GM10266 (cell line): ENCODE data around the gene CSRNP3.

ENCODE experiments used
- DNase-seq: peaks from one replicate; pipeline ENCODE4 v3.0.0; 2012; ENCODE audit errors: extremely low spot score
- CTCF ChIP-seq: IDR thresholded peaks from 2 replicates; pipeline ENCODE4 v1.5.1; 2012; ENCODE audit warnings: mild to moderate bottlenecking, low read depth; ENCODE audit not compliant: control insufficient read depth, insufficient read depth; ENCODE audit errors: missing control alignments

CSRNP3 gene

GRCh38 chr2:165450156-165450555 lies 19.3 kb upstream of the CSRNP3 start:
- no peak for DNase-seq
- no peak for TF ChIP-seq CTCF

DNA sequence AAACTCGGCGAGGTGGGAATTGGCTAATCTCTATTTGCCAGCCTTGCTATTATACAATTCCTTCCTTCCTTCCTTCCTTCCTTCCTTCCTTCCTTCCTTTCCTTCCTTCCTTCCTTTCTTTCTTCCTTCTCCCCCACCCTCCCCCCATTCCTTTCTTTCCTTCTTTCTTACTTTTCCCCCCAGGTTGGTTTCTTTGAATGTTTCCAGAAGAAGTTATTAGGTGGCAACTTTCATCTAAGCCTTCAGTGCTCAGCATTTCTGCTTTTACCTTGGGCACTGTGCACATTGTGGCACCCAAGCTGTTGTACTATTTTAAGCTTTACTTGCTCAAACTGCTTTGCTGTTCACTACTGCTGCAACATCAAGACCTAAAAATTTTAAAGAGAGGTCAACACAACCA lies 17.2 kb upstream of the CSRNP3 start:
- no peak for DNase-seq
- TF ChIP-seq CTCF, result no peak

DNA sequence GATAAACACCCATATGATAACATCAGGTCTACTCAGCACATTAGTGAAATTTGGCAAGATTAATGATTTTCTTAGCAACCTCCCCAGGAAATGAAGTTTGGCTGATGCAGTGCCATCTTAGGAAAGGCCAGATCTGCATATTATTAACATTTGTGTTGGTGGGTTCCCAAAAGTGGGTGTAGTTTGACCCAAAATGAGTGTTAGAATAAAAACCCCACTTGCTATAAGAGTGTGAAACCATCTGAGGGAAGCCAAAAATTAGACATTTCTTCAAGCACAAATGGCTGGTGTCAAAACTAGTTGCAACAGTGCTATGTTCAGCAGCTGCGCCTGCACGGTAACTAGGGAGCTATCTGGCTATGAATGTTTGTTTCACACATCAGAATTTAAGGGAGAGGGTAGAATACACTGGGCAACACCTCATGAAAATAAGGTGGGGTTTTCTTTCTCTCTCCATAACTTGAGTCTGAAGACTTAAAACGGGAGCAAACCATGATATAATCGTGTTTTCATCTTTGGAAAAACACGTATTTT lies 15.9 kb upstream of the CSRNP3 start:
- DNase-seq, result no peak
- no peak for TF ChIP-seq CTCF

GRCh38 chr2:165454905-165455304 lies 14.6 kb upstream of the CSRNP3 start:
- no peak for TF ChIP-seq CTCF
- DNase-seq, result no peak

- TF ChIP-seq CTCF, result no peak
- DNase-seq, result no peak
Observed at GRCh38 chr2:165456027-165456426, 13.5 kb upstream of the CSRNP3 start.

- no peak for DNase-seq
Observed at GRCh38 chr2:165462443-165462842, 7.1 kb upstream of the CSRNP3 start.

DNA sequence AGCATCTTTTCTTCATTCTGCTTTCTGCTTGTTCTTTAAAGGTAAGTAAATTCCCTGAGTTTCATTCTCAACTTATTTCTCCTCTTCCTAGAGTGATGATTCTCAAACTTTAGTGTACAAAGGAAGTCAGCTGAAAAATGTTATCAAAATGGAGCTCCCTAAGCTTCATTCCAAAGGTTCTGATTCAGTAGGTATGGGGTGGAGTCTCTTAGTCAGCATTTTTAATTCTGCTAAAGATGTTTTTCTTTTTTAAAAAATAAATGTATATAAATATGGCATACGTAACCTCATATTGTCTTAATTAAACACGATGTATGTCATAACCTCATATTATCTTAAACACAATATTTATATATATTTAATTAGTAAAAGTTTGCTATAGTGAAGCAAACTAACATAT lies 3.1 kb upstream of the CSRNP3 start:
- no peak for DNase-seq
- no peak for TF ChIP-seq CTCF

More at GRCh38 chr2:165462443-165462842, 7.1 kb upstream of the CSRNP3 start:
- no peak for TF ChIP-seq CTCF
